Tibial artery (tissue), 4 donors: ENCODE results near the gene PEX5L.

Source experiments
- DNase-seq, 2 donors: peaks; one replicate each; pipeline ENCODE4 v3.0.0-alpha.2; 2019
- H3K27ac ChIP-seq, 2 donors: fragments of 200-600 bp; sonication (generic) in 1 of 2; 1 replicate in 1 of 2; 2 replicates in 1 of 2; pipeline ENCODE4 v1.5.1; 2018 to 2019; ENCODE audit warnings: mild to moderate bottlenecking in 1 of 2
- H3K27me3 ChIP-seq, 2 donors: fragments of 200-600 bp; sonication (generic) in 1 of 2; one replicate each; pipeline versions ENCODE4 v1.5.1 to v1.6.0; 2016 to 2019
- H3K36me3 ChIP-seq, 3 donors: fragments of 200-600 bp; sonication (generic) in 2 of 3; one replicate each; pipeline ENCODE4 v1.5.1; 2016 to 2019; ENCODE audit warnings: mild to moderate bottlenecking in 2 of 3
- H3K4me1 ChIP-seq, 4 donors: fragments of 200-600 bp; sonication (generic) in 2 of 4; 1 replicate in 3 of 4; 2 replicates in 1 of 4; pipeline ENCODE4 v1.5.1; 2016 to 2019
- H3K4me3 ChIP-seq, 2 donors: fragments of 200-600 bp; sonication (generic) in 1 of 2; 1 replicate in 1 of 2; 2 replicates in 1 of 2; pipeline ENCODE4 v1.5.1; 2018 to 2019; ENCODE audit warnings: mild to moderate bottlenecking in 2 of 2
- H3K9me3 ChIP-seq, 3 donors: fragments of 200-600 bp; sonication (generic) in 1 of 3; one replicate each; pipeline ENCODE4 v1.5.1; 2016 to 2019
- CTCF ChIP-seq, 2 experiments: fragments of 200-600 bp in 1 of 2; fragments of 450-650 bp in 1 of 2; IDR thresholded peaks; one replicate each; pipeline ENCODE4 v1.5.1; 2017 to 2019; ENCODE audit warnings: antibody characterized with exemption in 2 of 2, mild to moderate bottlenecking in 1 of 2, moderate library complexity in 1 of 2
- intact Hi-C: fragments of 100-400 bp; cut with DNase I; formaldehyde crosslinking; loops from one replicate; pipeline ENCODE4 v1.15.0; 2023; ENCODE audit warnings: low total_unique reads

Gene PEX5L

GRCh38 chr3:179868715-179869114 is 168.0 kb downstream of the PEX5L start:
- intact Hi-C loops: no loop called here

GRCh38 chr3:179867961-179868360 is 168.8 kb downstream of the PEX5L start:
- TF ChIP-seq CTCF (IDR thresholded peaks at IDR 0.05): no peak
- Histone ChIP-seq H3K27me3 (no peaks in the 10 kb centered on the region), H3K4me3 (no peak overlapping the region), H3K9me3 (no peaks in the 10 kb centered on the region), H3K4me1 (no peaks in the 10 kb centered on the region), H3K36me3 (no peaks in the 10 kb centered on the region), H3K27ac (no peak overlapping the region)
- DNase-seq: no peak
- intact Hi-C loops: no loop called here

More at GRCh38 chr3:179868715-179869114, 168.0 kb downstream of the PEX5L start:
- Histone ChIP-seq H3K27me3 (no peaks in the 10 kb centered on the region), H3K27ac (no peak overlapping the region), H3K36me3 (no peaks in the 10 kb centered on the region), H3K4me1 (no peaks in the 10 kb centered on the region), H3K9me3 (no peaks in the 10 kb centered on the region), H3K4me3 (no peak overlapping the region)
- no peak for DNase-seq
- no peak for TF ChIP-seq CTCF (IDR thresholded peaks at IDR 0.05)

- no peak overlapping the region for H3K27ac ChIP-seq
Measured at GRCh38 chr3:179865861-179866505, 170.8 kb downstream of the PEX5L start.

GRCh38 chr3:179861953-179862352 is 174.8 kb downstream of the PEX5L start:
- Histone ChIP-seq H3K27me3 (no peaks in the 10 kb centered on the region), H3K9me3 (no peaks in the 10 kb centered on the region), H3K4me3 (no peak overlapping the region), H3K4me1 (no peaks in the 10 kb centered on the region), H3K36me3 (no peaks in the 10 kb centered on the region), H3K27ac (no peak overlapping the region)
- no peak for TF ChIP-seq CTCF (IDR thresholded peaks at IDR 0.05)
- intact Hi-C loops: no loop called here
- DNase-seq: no peak

More at GRCh38 chr3:179865861-179866505, 170.8 kb downstream of the PEX5L start:
- no peaks in the 10 kb centered on the region for H3K27me3 ChIP-seq
- no peak for DNase-seq
- intact Hi-C loops: no loop called here
- no peaks in the 10 kb centered on the region for H3K4me1 ChIP-seq
- TF ChIP-seq CTCF (IDR thresholded peaks at IDR 0.05): no peak
- no peaks in the 10 kb centered on the region for H3K36me3 ChIP-seq
- H3K4me3 ChIP-seq: no peak overlapping the region
- no peaks in the 10 kb centered on the region for H3K9me3 ChIP-seq

GRCh38 chr3:179861292-179861691 is 175.4 kb downstream of the PEX5L start:
- Histone ChIP-seq H3K9me3 (no peaks in the 10 kb centered on the region), H3K27ac (no peak overlapping the region), H3K36me3 (no peaks in the 10 kb centered on the region), H3K4me3 (no peak overlapping the region), H3K27me3 (no peaks in the 10 kb centered on the region), H3K4me1 (no peaks in the 10 kb centered on the region)
- DNase-seq: no peak
- TF ChIP-seq CTCF (IDR thresholded peaks at IDR 0.05): no peak
- intact Hi-C loops: no loop called here
